A673 (cell line): ENCODE measurements around the gene ZNF716.

Experiments used
- EZH2 ChIP-seq: fragments of 200-600 bp; sonication (generic); IDR thresholded peaks from 2 replicates; pipeline ENCODE4 v1.6.1; 2017; ENCODE audit warnings: borderline replicate concordance, low read depth, mild to moderate bottlenecking, mixed read lengths, antibody characterized with exemption, low read length; ENCODE audit not compliant: poor library complexity, severe bottlenecking
- TF ChIP-seq, protein P1 (sequence below): fragments of 300-800, 200-600 bp; sonication (generic); conservative IDR thresholded peaks from 2 replicates; pipeline ENCODE4 v1.5.1; 2017; ENCODE audit warnings: low read depth, mild to moderate bottlenecking, antibody characterized with exemption, low read length, moderate library complexity, mixed read lengths

DNA sequence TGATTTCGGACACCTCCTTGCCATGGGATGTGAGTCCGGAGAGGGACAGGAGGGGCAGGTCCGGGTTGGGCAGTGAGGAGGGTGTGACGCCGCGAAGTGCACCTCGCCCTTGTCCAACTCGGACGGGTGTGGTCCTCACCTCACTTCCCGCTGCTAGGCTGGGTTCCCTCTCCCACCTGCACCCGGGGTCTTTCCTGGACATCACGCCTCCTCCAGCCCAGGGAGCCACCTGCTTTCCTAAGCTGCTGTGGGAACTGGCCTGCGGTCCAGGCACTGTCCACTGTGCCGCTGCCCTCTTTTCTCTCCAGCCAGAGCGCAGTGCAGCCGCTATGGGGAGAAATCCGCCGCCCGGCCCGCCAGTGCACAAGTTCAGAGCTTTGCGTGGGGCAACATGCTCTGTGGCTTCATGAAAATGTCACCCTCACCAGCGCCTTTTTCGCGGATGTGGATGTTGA, 45.0 kb upstream of the ZNF716 start:
- TF ChIP-seq, protein P1, sequence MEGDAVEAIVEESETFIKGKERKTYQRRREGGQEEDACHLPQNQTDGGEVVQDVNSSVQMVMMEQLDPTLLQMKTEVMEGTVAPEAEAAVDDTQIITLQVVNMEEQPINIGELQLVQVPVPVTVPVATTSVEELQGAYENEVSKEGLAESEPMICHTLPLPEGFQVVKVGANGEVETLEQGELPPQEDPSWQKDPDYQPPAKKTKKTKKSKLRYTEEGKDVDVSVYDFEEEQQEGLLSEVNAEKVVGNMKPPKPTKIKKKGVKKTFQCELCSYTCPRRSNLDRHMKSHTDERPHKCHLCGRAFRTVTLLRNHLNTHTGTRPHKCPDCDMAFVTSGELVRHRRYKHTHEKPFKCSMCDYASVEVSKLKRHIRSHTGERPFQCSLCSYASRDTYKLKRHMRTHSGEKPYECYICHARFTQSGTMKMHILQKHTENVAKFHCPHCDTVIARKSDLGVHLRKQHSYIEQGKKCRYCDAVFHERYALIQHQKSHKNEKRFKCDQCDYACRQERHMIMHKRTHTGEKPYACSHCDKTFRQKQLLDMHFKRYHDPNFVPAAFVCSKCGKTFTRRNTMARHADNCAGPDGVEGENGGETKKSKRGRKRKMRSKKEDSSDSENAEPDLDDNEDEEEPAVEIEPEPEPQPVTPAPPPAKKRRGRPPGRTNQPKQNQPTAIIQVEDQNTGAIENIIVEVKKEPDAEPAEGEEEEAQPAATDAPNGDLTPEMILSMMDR: no peak
- no peak for TF ChIP-seq EZH2
